Suprapubic skin (tissue), 4 donors: ENCODE measurements around the gene CASS4. TPM values are rescaled to one million over a fixed set of nuclear protein-coding genes. Genes with fewer than 3 reads are reported as not detected.

ENCODE experiments used
- DNase-seq, 2 donors: peaks; one replicate each; pipeline ENCODE4 v3.0.0-alpha.2; 2019; ENCODE audit warnings: low spot score in 2 of 2
- H3K27ac ChIP-seq: fragments of 200-600 bp; sonication (generic); one replicate; pipeline ENCODE4 v1.5.1; 2019
- H3K27me3 ChIP-seq: fragments of 200-600 bp; sonication (generic); one replicate; pipeline ENCODE4 v1.5.1; 2019
- H3K36me3 ChIP-seq: fragments of 200-600 bp; sonication (generic); one replicate; pipeline ENCODE4 v1.5.1; 2019
- H3K4me1 ChIP-seq: fragments of 200-600 bp; sonication (generic); one replicate; pipeline ENCODE4 v1.5.1; 2019
- H3K4me3 ChIP-seq: fragments of 200-600 bp; sonication (generic); one replicate; pipeline ENCODE4 v1.5.1; 2019; ENCODE audit warnings: mild to moderate bottlenecking
- H3K9me3 ChIP-seq: fragments of 200-600 bp; sonication (generic); one replicate; pipeline ENCODE4 v1.5.1; 2019
- EP300 ChIP-seq: sonication (generic); formaldehyde crosslinking; IDR thresholded peaks from one replicate; pipeline ENCODE4 v1.6.1; 2017; ENCODE audit warnings: antibody characterized with exemption
- POLR2A ChIP-seq, 2 donors: fragments of 450-650 bp; IDR thresholded peaks; one replicate each; pipeline ENCODE4 v1.6.1; 2017; ENCODE audit warnings: antibody characterized with exemption in 2 of 2, mild to moderate bottlenecking in 2 of 2, moderate library complexity in 2 of 2
- POLR2AphosphoS5 ChIP-seq, 3 donors: sonication (generic); formaldehyde crosslinking; IDR thresholded peaks; one replicate each; pipeline ENCODE4 v1.6.1; 2017; ENCODE audit warnings: antibody characterized with exemption in 3 of 3
- WGBS: methylation state at CpG from one replicate; pipeline ENCODE4 v1.1.5; 2018; 5-methylcytosine and 5-hydroxymethylcytosine counted together
- total RNA-seq, 4 donors: library from RNA; depleted of rRNA; stranded (reverse); fragments of >200 nt; gene quantifications; one replicate each; pipeline ENCODE4 v1.1.0, GENCODE V29; 2016
- TF ChIP-seq, protein P1 (sequence below), 2 donors: fragments of 200-600 bp in 1 of 2; fragments of 450-650 bp in 1 of 2; sonication (generic) in 1 of 2; IDR thresholded peaks; one replicate each; pipeline ENCODE4 v1.5.1; 2016 to 2019; ENCODE audit warnings: antibody characterized with exemption in 2 of 2, mild to moderate bottlenecking in 1 of 2, moderate library complexity in 1 of 2

CASS4 gene
- total RNA-seq, 4 donors from 2014 or later = 0.42 to 1.9 (median 0.66) TPM

DNA sequence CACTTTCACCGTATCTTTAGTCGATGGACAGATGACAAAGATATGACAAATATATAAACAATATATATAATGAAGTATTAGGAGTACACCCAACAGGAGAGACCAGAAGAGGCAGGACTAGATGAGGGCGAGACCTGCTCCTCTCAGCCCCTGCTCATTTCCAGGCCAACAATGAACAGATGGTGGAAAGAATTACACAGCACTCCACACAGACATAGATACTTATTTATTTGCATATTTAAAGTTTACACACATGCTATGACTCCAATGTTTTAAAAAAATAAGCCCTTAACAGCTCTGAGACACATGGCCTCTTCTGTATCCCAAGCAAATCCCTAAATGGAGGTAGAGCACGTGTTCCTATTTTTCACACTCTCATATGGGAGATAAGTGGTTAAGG is 42.9 kb upstream of the CASS4 start:
- TF ChIP-seq POLR2AphosphoS5 (IDR thresholded peaks at IDR 0.05) = no peak
- TF ChIP-seq, protein P1, sequence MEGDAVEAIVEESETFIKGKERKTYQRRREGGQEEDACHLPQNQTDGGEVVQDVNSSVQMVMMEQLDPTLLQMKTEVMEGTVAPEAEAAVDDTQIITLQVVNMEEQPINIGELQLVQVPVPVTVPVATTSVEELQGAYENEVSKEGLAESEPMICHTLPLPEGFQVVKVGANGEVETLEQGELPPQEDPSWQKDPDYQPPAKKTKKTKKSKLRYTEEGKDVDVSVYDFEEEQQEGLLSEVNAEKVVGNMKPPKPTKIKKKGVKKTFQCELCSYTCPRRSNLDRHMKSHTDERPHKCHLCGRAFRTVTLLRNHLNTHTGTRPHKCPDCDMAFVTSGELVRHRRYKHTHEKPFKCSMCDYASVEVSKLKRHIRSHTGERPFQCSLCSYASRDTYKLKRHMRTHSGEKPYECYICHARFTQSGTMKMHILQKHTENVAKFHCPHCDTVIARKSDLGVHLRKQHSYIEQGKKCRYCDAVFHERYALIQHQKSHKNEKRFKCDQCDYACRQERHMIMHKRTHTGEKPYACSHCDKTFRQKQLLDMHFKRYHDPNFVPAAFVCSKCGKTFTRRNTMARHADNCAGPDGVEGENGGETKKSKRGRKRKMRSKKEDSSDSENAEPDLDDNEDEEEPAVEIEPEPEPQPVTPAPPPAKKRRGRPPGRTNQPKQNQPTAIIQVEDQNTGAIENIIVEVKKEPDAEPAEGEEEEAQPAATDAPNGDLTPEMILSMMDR (IDR thresholded peaks at IDR 0.05) = no peak
- TF ChIP-seq EP300 = no peak
- TF ChIP-seq POLR2A (IDR thresholded peaks at IDR 0.05) = no peak
- H3K4me3 ChIP-seq = no peak overlapping the region
- 86% methylated on average over 4 of the region's 4 CpGs for WGBS
- no peaks in the 10 kb centered on the region for H3K4me1 ChIP-seq
- H3K36me3 ChIP-seq = peaks cover 41% of the 10 kb centered on the region
- no peaks in the 10 kb centered on the region for H3K27me3 ChIP-seq
- peak in 1 of 2 donors; percentile 12 for DNase-seq
- no peak overlapping the region for H3K27ac ChIP-seq
- no peaks in the 10 kb centered on the region for H3K9me3 ChIP-seq

DNA sequence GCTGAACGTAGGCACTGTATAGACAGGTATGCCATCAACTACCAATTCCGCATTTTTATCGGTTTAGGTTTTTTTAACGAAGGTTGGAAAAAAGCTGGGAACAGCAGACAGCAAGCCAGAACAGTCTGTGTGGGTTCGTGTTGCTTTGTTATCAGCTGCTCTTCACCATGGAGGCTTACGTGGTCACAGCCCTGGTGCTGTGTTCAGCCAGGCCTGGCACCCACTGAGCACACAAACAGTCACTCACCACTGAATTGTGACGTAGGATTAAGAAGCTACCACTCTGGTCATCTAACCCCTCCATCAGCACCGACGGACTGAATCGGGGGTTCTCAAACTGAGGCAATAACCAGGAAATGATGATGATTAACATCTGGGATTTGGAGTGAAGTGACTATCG is 40.1 kb upstream of the CASS4 start:
- peaks cover 19% of the 10 kb centered on the region for H3K36me3 ChIP-seq
- TF ChIP-seq EP300 (no peak), POLR2AphosphoS5 (IDR thresholded peaks at IDR 0.05) (no peak), POLR2A (IDR thresholded peaks at IDR 0.05) (no peak)
- TF ChIP-seq, protein P1 (IDR thresholded peaks at IDR 0.05) = no peak
- 90% methylated on average over 11 of the region's 11 CpGs for WGBS

DNA sequence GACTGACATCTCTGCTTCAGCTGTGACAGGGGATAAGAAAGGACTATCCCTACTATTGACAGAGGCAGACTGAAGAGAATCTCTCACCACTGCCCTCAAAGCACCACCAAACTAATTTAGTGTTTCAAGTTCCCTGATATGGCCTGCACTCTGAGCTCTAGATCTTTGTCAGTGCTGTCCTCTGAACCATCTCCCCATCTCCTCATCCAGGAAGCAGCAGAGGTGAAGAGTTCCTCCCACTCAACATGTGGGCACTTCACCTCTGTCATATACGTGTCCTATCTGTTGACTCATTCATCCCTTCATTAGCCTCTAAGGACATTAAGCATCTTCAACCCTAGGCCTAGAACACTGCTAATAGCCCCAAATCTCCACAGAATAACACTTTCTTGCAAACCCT is 39.2 kb upstream of the CASS4 start:
- WGBS = 89% methylated on average over 1 of the region's 1 CpG
- no peaks in the 10 kb centered on the region for H3K4me1 ChIP-seq
- no peaks in the 10 kb centered on the region for H3K9me3 ChIP-seq
- H3K36me3 ChIP-seq = peaks cover 10% of the 10 kb centered on the region
- H3K4me3 ChIP-seq = no peak overlapping the region
- TF ChIP-seq POLR2A (IDR thresholded peaks at IDR 0.05) = no peak
- TF ChIP-seq POLR2AphosphoS5 (IDR thresholded peaks at IDR 0.05) = no peak
- TF ChIP-seq EP300 = no peak
- TF ChIP-seq, protein P1 (IDR thresholded peaks at IDR 0.05) = no peak
- no peaks in the 10 kb centered on the region for H3K27me3 ChIP-seq
- H3K27ac ChIP-seq = no peak overlapping the region
- DNase-seq = no peak

More for the DNA sequence above, 40.1 kb upstream of the CASS4 start:
- DNase-seq = no peak
- Histone ChIP-seq H3K4me3 (no peak overlapping the region), H3K27ac (no peak overlapping the region), H3K27me3 (no peaks in the 10 kb centered on the region), H3K9me3 (no peaks in the 10 kb centered on the region), H3K4me1 (no peaks in the 10 kb centered on the region)

DNA sequence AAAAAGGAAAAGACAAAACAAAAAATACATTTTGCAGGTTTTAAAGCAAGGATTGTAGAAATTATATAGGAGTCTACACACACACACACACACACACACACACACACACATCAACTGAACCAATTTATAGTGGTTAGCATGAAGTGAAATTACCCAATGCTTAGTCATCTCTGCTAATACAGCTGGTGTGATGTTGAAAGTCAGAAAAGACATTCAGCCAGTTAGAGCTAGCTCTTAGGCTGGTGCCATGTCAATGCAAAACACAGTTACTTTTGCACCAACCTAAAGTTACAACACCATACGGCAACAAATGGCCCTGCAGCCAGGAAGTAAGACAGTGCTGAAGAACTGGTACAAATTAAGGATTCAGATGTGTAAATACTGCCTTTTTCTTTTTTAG is 38.1 kb upstream of the CASS4 start:
- 65% methylated on average over 1 of the region's 1 CpG for WGBS

DNA sequence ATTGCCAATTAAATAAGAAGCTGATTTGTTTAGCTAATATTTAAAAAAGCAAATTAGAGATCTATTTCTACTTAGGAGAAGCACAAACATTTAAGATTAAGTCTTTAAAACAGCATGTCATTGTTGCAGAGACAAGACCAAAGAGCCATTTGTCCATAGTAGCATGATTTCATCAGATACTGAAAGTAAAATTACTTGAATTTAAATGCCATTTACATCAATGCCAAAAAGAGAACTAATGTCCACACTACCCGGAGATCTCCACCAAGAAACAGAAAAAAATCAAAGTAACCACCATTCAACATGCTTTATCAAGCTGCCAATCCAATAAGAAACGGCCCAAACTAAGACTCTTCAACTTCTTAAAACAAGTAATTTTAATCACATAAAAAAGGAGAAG is 35.7 kb upstream of the CASS4 start:
- H3K4me1 ChIP-seq = no peaks in the 10 kb centered on the region
- H3K9me3 ChIP-seq = no peaks in the 10 kb centered on the region
- TF ChIP-seq POLR2A (IDR thresholded peaks at IDR 0.05) (no peak), EP300 (no peak), POLR2AphosphoS5 (IDR thresholded peaks at IDR 0.05) (no peak)
- TF ChIP-seq, protein P1 (IDR thresholded peaks at IDR 0.05) = no peak
- 81% methylated on average over 2 of the region's 2 CpGs for WGBS
- no peak overlapping the region for H3K27ac ChIP-seq
- no peak for DNase-seq
- H3K4me3 ChIP-seq = no peak overlapping the region
- no peaks in the 10 kb centered on the region for H3K27me3 ChIP-seq
- H3K36me3 ChIP-seq = no peaks in the 10 kb centered on the region

More for the DNA sequence above, 38.1 kb upstream of the CASS4 start:
- Histone ChIP-seq H3K36me3 (peaks cover 3% of the 10 kb centered on the region), H3K9me3 (no peaks in the 10 kb centered on the region), H3K27me3 (no peaks in the 10 kb centered on the region), H3K27ac (no peak overlapping the region), H3K4me1 (no peaks in the 10 kb centered on the region), H3K4me3 (no peak overlapping the region)
- no peak for DNase-seq
- TF ChIP-seq POLR2AphosphoS5 (IDR thresholded peaks at IDR 0.05) (no peak), EP300 (no peak), POLR2A (IDR thresholded peaks at IDR 0.05) (no peak)
- TF ChIP-seq, protein P1 (IDR thresholded peaks at IDR 0.05) = no peak
